Spleen (tissue), 11 donors: Measurements from ENCODE around the gene BDH1. TPM values are rescaled to one million over a fixed set of nuclear protein-coding genes. Genes with fewer than 3 reads are reported as not detected.
"Not testable (repeated sequence)": the region's sequence is repeated elsewhere in the genome, so short reads cannot be mapped to it uniquely, and the experiment has no call there.

ENCODE experiments used
- DNase-seq: peaks from one replicate; pipeline ENCODE4 v3.0.0-alpha.2; 2020
- H3K27ac ChIP-seq, 8 donors: fragments of 200-600 bp; sonication (generic) in 7 of 8; 1 replicate in 4 of 8; 2 replicates in 4 of 8; pipeline versions ENCODE4 v1.5.0 to v1.8.0; 2016 to 2021; ENCODE audit warnings: inconsistent platforms in 4 of 8, mild to moderate bottlenecking in 4 of 8, moderate library complexity in 1 of 8
- H3K27me3 ChIP-seq, 7 donors: fragments of 200-600 bp; sonication (generic) in 6 of 7; replicated peaks in 1 of 7; 1 replicate in 4 of 7; 2 replicates in 3 of 7; pipeline versions ENCODE4 v1.5.0 to v1.8.0; 2016 to 2021; ENCODE audit warnings: inconsistent platforms in 3 of 7, mild to moderate bottlenecking in 1 of 7
- H3K36me3 ChIP-seq, 6 donors: fragments of 200-600 bp; sonication (generic) in 5 of 6; 1 replicate in 4 of 6; 2 replicates in 2 of 6; pipeline versions ENCODE4 v1.5.0 to v1.8.0; 2016 to 2021; ENCODE audit warnings: inconsistent platforms in 2 of 6
- H3K4me1 ChIP-seq, 6 donors: fragments of 200-600 bp; sonication (generic) in 5 of 6; 1 replicate in 3 of 6; 2 replicates in 3 of 6; pipeline versions ENCODE4 v1.5.0 to v1.8.0; 2016 to 2021; ENCODE audit warnings: inconsistent platforms in 3 of 6
- H3K4me3 ChIP-seq, 8 donors: fragments of 200-600 bp; sonication (generic) in 7 of 8; 1 replicate in 4 of 8; 2 replicates in 4 of 8; pipeline versions ENCODE4 v1.5.0 to v1.8.0; 2016 to 2021; ENCODE audit warnings: inconsistent platforms in 4 of 8, mild to moderate bottlenecking in 4 of 8, moderate library complexity in 2 of 8
- H3K9me3 ChIP-seq, 8 donors: fragments of 200-600 bp; sonication (generic) in 7 of 8; 1 replicate in 4 of 8; 2 replicates in 4 of 8; pipeline versions ENCODE4 v1.5.0 to v1.8.0; 2016 to 2021; ENCODE audit warnings: inconsistent platforms in 4 of 8
- POLR2A ChIP-seq, 3 donors: fragments of 450-650 bp; IDR thresholded peaks; one replicate each; pipeline ENCODE4 v1.5.1; 2017; ENCODE audit warnings: antibody characterized with exemption in 3 of 3, mild to moderate bottlenecking in 1 of 3
- POLR2AphosphoS5 ChIP-seq, 3 donors: sonication (generic); formaldehyde crosslinking; IDR thresholded peaks; one replicate each; pipeline ENCODE4 v1.5.1; 2017; ENCODE audit warnings: antibody characterized with exemption in 3 of 3
- WGBS, 5 donors: extraction: QIAGEN DNeasy Blood & Tissue Kit in 3 of 5; methylation state at CpG; one replicate each; pipeline versions ENCODE4 v1.1.5 to v1.1.7; 2013 to 2018; 5-methylcytosine and 5-hydroxymethylcytosine counted together
- intact Hi-C: fragments of 100-400 bp; cut with DNase I; formaldehyde crosslinking; loops from one replicate; pipeline ENCODE4 v1.15.0; 2023; ENCODE audit warnings: low total_unique reads
- polyA plus RNA-seq, 3 donors: library from polyadenylated mRNA; stranded (reverse); fragments of 200-250 nt; gene quantifications; one replicate each; pipeline ENCODE4 v1.2.1, GENCODE V29; 2013
- total RNA-seq, 7 donors: library from RNA; depleted of rRNA in 3 of 7; stranded (reverse); fragments of >200 nt in 3 of 7; fragmentation: NEBNext Ultra II Directional in 4 of 7; extraction: Animal tissue kit (Norgen Biotek cat#: 25700) in 4 of 7; gene quantifications; one replicate each; pipeline versions ENCODE4 v1.1.0 to v1.2.1, GENCODE V29; 2016 to 2021
- TF ChIP-seq, protein P1 (sequence below), 11 experiments: fragments of 200-600 bp in 7 of 11; fragments of 450-650 bp in 4 of 11; sonication (generic) in 4 of 11; IDR thresholded peaks in 8 of 11; conservative IDR thresholded peaks in 3 of 11; 1 replicate in 7 of 11; 2 replicates in 4 of 11; pipeline versions ENCODE4 v1.4.0 to v1.8.0; 2016 to 2021; ENCODE audit warnings: antibody characterized with exemption in 11 of 11, inconsistent platforms in 4 of 11, mild to moderate bottlenecking in 1 of 11
- donor health status: healthy with polysubstance abuse.
- donor health status: DM: no; HTN: no; CAD: no; lungs with moderate emphysema.
- donor health status: DM: no; HTN: no; CAD: no.
- donor health status: Bipolar disorder and iron deficiency.
- donor health status: healthy.
- donor health status: DM: no; HTN: no; CAD: no.
- donor health status: DM: yes; HTN: yes; CAD: no.

Gene BDH1
- total and polyA plus RNA-seq, 10 donors: 11.5 to 24.6 (median 17.5) TPM

- DNase-seq: no peak
- WGBS, 5 donors: 90 to 93% (median 91%) methylated on average over 13 of the region's 13 CpGs
- Histone ChIP-seq H3K4me3 (no peak overlapping the region), H3K9me3 (no peaks in the 10 kb centered on the region), H3K36me3 (no peaks in the 10 kb centered on the region), H3K27me3 (peaks cover 0 to 10% (median 0%) of the 10 kb centered on the region in 7 donors), H3K4me1 (no peaks in the 10 kb centered on the region), H3K27ac (no peak overlapping the region)
- intact Hi-C loops: no loop called here
- TF ChIP-seq POLR2AphosphoS5 (IDR thresholded peaks at IDR 0.05): no peak
These were observed 21.8 kb upstream of the BDH1 start for GRCh38 chr3:197577366-197578074.

- Histone ChIP-seq H3K27ac (no peak overlapping the region), H3K4me3 (no peak overlapping the region), H3K27me3 (peaks cover 0 to 10% (median 0%) of the 10 kb centered on the region in 7 donors), H3K36me3 (no peaks in the 10 kb centered on the region), H3K4me1 (no peaks in the 10 kb centered on the region), H3K9me3 (peaks cover 0 to under 1% (median 0%) of the 10 kb centered on the region in 8 donors)
- no peak for DNase-seq
- WGBS, 5 donors: 83 to 90% (median 85%) methylated on average over 7 to 8 of the region's 8 CpGs
- intact Hi-C loops: no loop called here
- TF ChIP-seq POLR2AphosphoS5 (IDR thresholded peaks at IDR 0.05) (no peak), POLR2A (IDR thresholded peaks at IDR 0.05) (no peak)
- TF ChIP-seq, protein P1, sequence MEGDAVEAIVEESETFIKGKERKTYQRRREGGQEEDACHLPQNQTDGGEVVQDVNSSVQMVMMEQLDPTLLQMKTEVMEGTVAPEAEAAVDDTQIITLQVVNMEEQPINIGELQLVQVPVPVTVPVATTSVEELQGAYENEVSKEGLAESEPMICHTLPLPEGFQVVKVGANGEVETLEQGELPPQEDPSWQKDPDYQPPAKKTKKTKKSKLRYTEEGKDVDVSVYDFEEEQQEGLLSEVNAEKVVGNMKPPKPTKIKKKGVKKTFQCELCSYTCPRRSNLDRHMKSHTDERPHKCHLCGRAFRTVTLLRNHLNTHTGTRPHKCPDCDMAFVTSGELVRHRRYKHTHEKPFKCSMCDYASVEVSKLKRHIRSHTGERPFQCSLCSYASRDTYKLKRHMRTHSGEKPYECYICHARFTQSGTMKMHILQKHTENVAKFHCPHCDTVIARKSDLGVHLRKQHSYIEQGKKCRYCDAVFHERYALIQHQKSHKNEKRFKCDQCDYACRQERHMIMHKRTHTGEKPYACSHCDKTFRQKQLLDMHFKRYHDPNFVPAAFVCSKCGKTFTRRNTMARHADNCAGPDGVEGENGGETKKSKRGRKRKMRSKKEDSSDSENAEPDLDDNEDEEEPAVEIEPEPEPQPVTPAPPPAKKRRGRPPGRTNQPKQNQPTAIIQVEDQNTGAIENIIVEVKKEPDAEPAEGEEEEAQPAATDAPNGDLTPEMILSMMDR (IDR thresholded peaks at IDR 0.05 in 8 of 11, conservative IDR thresholded peaks at IDR 0.05 in 3 of 11): no peak
These were observed 21.1 kb upstream of the BDH1 start for GRCh38 chr3:197576838-197577237.

- no peaks in the 10 kb centered on the region for H3K4me1 ChIP-seq
- intact Hi-C loops: no loop called here
- H3K4me3 ChIP-seq: no peak overlapping the region
- H3K36me3 ChIP-seq: no peaks in the 10 kb centered on the region
- TF ChIP-seq POLR2AphosphoS5 (IDR thresholded peaks at IDR 0.05) (no peak), POLR2A (IDR thresholded peaks at IDR 0.05) (no peak)
- TF ChIP-seq, protein P1 (IDR thresholded peaks at IDR 0.05 in 8 of 11, conservative IDR thresholded peaks at IDR 0.05 in 3 of 11): no peak
- H3K27ac ChIP-seq: no peak overlapping the region
- H3K27me3 ChIP-seq: peaks cover 0 to 10% (median 0%) of the 10 kb centered on the region in 7 donors
- WGBS, 5 donors: 87 to 90% (median 88%) methylated on average over 5 of the region's 5 CpGs
- H3K9me3 ChIP-seq: peaks cover 0 to 16% (median 5%) of the 10 kb centered on the region in 8 donors
- DNase-seq: no peak
These were observed 19.6 kb upstream of the BDH1 start for GRCh38 chr3:197575362-197575761.

- peaks cover 0 to 24% (median 5%) of the 10 kb centered on the region in 8 donors for H3K9me3 ChIP-seq
- 32 to 40% (median 36%) methylated on average over 4 of the region's 4 CpGs for WGBS, 5 donors
- H3K27me3 ChIP-seq, H3K36me3 ChIP-seq, H3K27ac ChIP-seq, intact Hi-C loops, H3K4me3 ChIP-seq, H3K4me1 ChIP-seq, DNase-seq: not testable (repeated sequence)
These were observed 18.7 kb upstream of the BDH1 start for GRCh38 chr3:197574396-197574991.

GRCh38 chr3:197573048-197573767 is 17.4 kb upstream of the BDH1 start:
- Histone ChIP-seq H3K36me3 (no peaks in the 10 kb centered on the region), H3K4me1 (no peaks in the 10 kb centered on the region), H3K4me3 (no peak overlapping the region), H3K27me3 (peaks cover 0 to 18% (median 0%) of the 10 kb centered on the region in 7 donors), H3K27ac (no peak overlapping the region), H3K9me3 (peaks cover 0 to 30% (median 5%) of the 10 kb centered on the region in 8 donors)
- 80 to 85% (median 83%) methylated on average over 6 of the region's 6 CpGs for WGBS, 5 donors
- intact Hi-C loops: no loop called here
- TF ChIP-seq POLR2A (IDR thresholded peaks at IDR 0.05) (no peak), POLR2AphosphoS5 (IDR thresholded peaks at IDR 0.05) (no peak)
- TF ChIP-seq, protein P1 (IDR thresholded peaks at IDR 0.05 in 8 of 11, conservative IDR thresholded peaks at IDR 0.05 in 3 of 11): no peak
- no peak for DNase-seq

DNA sequence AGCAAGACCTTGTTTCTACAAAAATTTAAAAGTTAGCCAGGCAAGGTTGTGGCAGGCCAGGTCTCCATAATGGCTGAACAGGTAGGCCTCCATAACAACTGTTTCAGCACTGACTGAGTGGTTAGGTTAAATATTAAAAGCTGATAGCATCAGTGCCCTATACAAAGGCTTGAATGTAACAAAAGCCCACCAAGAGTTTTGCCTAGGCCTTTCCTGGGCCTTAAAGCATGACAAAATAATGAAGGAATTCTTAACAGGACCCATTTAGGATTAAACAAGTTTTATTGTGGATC is 16.1 kb upstream of the BDH1 start:
- peaks cover 0 to 24% (median 0%) of the 10 kb centered on the region in 7 donors for H3K27me3 ChIP-seq
- H3K36me3 ChIP-seq, H3K4me3 ChIP-seq, DNase-seq, H3K4me1 ChIP-seq, H3K27ac ChIP-seq, intact Hi-C loops: not testable (repeated sequence)
- H3K9me3 ChIP-seq: peaks cover 0 to 30% (median 5%) of the 10 kb centered on the region in 8 donors

DNA sequence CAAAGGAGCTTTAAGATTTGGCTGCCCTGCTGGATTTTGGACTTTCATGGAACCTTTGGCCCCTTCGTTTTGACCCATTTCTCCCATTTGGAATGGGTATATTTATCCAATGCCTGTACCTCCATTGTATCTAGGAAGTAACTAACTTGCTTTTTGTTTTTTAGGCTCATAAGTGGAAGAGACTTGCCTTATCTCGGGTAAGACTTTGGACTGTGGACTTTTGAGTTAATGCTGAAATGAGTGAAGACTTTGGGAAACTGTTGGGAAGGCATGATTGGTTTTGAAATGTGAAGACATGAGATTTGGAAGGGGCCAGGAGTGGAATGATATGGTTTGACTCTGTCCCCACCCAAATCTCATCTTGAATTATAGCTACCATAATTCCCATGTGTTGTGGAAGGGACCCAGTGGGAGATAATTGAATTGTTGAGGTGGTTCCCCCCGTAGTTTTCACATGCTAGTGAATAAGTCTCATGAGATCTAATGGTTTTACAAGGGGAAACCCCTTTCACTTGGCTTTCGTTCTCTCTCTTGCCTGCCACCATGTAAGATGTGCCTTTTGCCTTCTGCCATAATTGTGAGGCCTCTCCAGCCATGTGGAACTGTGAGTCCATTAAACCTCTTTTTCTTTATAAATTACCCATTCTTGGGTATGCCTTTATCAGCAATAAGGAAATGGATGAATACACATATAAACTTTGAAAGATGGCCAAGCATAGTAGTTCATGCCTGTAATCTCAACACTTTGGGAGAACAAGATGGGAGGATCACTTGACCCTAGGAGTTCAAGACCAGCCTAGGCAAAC is 15.5 kb upstream of the BDH1 start:
- peaks cover 0 to 34% (median 5%) of the 10 kb centered on the region in 8 donors for H3K9me3 ChIP-seq
- H3K4me1 ChIP-seq, H3K4me3 ChIP-seq, DNase-seq, H3K36me3 ChIP-seq, H3K27ac ChIP-seq, intact Hi-C loops: not testable (repeated sequence)
- 64 to 84% (median 78%) methylated on average over 4 of the region's 4 CpGs for WGBS, 5 donors
- peaks cover 0 to 24% (median 0%) of the 10 kb centered on the region in 7 donors for H3K27me3 ChIP-seq
